Ectodermal cell (in vitro differentiated cells): ENCODE results near the gene PIN4. TPM values are rescaled to one million over a fixed set of nuclear protein-coding genes. Genes with fewer than 3 reads are reported as not detected.
A peak's percentile ranks its signal among the peaks of the same experiment; 100 is the strongest.

ENCODE experiments used
- H3K27ac ChIP-seq: 2 replicates; pipeline ENCODE4 v1.7.0; 2013; ENCODE audit warnings: mild to moderate bottlenecking, low read depth, low read length; ENCODE audit not compliant: insufficient read depth, poor library complexity, severe bottlenecking
- H3K27me3 ChIP-seq: 2 replicates; pipeline ENCODE4 v1.7.0; 2013; ENCODE audit warnings: mild to moderate bottlenecking, low read length; ENCODE audit not compliant: insufficient read depth, control insufficient read depth, poor library complexity, severe bottlenecking
- H3K36me3 ChIP-seq: one replicate; pipeline ENCODE4 v1.7.0; 2013; ENCODE audit warnings: low read length; ENCODE audit not compliant: control insufficient read depth, insufficient read depth
- H3K4me1 ChIP-seq: one replicate; pipeline ENCODE4 v1.7.0; 2013; ENCODE audit warnings: low read length; ENCODE audit not compliant: control insufficient read depth, insufficient read depth
- H3K4me3 ChIP-seq: 2 replicates; pipeline ENCODE4 v1.7.0; 2013; ENCODE audit warnings: low read depth, low read length, control low read depth; ENCODE audit not compliant: insufficient read depth
- H3K9me3 ChIP-seq: 2 replicates; pipeline ENCODE4 v1.7.0; 2013; ENCODE audit warnings: mild to moderate bottlenecking, low read length, moderate library complexity; ENCODE audit not compliant: control insufficient read depth
- WGBS, 2 experiments: methylation state at CpG; one replicate each; pipeline ENCODE4 v1.1.7; 2013; ENCODE audit warnings: missing lambda C conversion rate in 2 of 2; 5-methylcytosine and 5-hydroxymethylcytosine counted together
- polyA plus RNA-seq, 4 experiments: library from polyadenylated mRNA; stranded (reverse); fragments of 50-300 nt; gene quantifications; one replicate each; pipeline ENCODE4 v1.2.3, GENCODE V29; 2013

Gene PIN4
- polyA plus RNA-seq (2013, experiment 1 of 4): 30.9 TPM
- 30.6 TPM for polyA plus RNA-seq (2013, experiment 2 of 4)
- polyA plus RNA-seq (2013, experiment 3 of 4): 25.9 TPM
- 27.6 TPM for polyA plus RNA-seq (2013, experiment 4 of 4)

DNA sequence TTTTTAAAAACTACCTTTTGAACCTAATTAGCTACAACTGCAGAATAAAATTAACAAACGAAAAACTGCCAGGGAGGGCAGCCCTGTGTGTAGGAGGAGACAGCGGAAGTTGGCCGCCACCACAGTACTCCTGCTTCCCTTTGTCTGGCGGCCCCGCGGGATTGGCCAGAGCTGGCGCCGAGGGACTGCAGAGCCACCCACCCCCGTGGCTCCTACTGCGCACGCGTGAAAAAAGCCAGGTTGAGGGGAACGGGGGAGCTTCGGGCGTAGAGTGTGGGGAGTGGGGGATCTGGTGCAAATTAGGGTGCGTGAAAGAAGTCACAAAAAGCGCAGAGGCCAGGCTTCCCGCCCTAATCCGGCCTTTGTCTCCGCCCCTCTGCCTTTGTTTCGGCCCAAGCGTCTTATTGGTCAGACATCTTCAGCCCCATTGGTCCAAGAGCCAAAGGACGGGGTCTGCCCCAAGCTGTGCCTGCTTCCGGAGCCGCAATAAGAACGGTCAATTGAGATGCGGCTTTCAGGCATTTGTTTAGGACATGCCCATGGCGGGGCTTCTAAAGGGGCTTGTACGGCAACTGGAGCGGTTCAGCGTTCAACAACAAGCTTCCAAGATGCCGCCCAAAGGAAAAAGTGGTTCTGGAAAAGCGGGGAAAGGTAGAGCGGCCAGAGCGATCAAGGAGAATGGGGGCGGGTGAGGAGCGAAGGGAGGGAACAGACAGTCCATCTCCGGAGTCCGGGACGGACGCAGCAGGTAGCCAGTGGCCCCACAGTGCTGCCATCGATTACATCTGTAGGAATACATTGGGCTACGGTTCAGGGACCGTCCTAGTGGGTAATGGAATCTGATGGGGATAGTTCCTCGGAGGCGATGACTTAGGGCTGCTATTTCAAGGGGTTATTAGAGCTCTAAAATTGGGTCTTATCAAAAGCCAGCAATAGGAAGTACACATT is at the start of gene PIN4:
Gene PIN4, plus strand, starts transcription at position 580 of the 948 bp plus-strand sequence. Its CDS starts 29 bp downstream, at position 609.
- Histone ChIP-seq H3K36me3 (no peaks in the 10 kb centered on the region), H3K4me3 (peak within 1 kb of the TSS; percentile 69), H3K4me1 (no peaks in the 10 kb centered on the region), H3K9me3 (no peaks in the 10 kb centered on the region), H3K27me3 (no peaks in the 10 kb centered on the region), H3K27ac (peak within 1 kb of the TSS; percentile 96)
- 0% methylated on average over 45 to 46 of the region's 46 CpGs for WGBS, 2 experiments

DNA sequence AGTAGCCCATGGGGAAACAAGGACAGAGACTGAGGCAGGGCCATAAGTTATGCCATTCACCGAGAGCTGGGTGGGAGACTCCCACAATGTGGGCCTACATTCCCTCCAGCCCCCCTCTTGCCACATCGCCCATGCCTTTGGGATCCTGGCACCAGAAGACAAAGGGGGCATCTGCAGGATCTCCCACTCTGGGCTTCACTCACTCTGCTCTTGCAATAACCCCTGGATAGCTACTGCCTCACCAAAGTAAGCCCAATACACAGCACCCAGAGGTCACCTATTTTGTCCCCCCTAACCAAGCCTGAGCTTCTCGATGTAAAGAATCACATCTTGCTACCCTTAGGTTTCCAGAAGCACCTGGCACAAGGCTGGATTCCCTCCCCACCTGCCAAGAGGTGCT is 49.1 kb upstream of the PIN4 start:
- Histone ChIP-seq H3K4me1 (peaks cover 5% of the 10 kb centered on the region), H3K27me3 (peaks cover 29% of the 10 kb centered on the region), H3K9me3 (no peaks in the 10 kb centered on the region), H3K36me3 (no peaks in the 10 kb centered on the region), H3K27ac (no peak overlapping the region), H3K4me3 (no peak overlapping the region)
- WGBS, 2 experiments: 78 to 88% methylated on average over 3 of the region's 3 CpGs

- WGBS, 2 experiments: 90 to 95% methylated on average over 10 to 11 of the region's 11 CpGs
- Histone ChIP-seq H3K4me1 (peaks cover 5% of the 10 kb centered on the region), H3K27me3 (peaks cover 29% of the 10 kb centered on the region), H3K36me3 (no peaks in the 10 kb centered on the region), H3K4me3 (no peak overlapping the region), H3K9me3 (no peaks in the 10 kb centered on the region), H3K27ac (no peak overlapping the region)
Measured at GRCh38 chrX:72133851-72134546, 47.6 kb upstream of the PIN4 start.

- WGBS, 2 experiments: 95 to 98% methylated on average over 8 to 9 of the region's 9 CpGs
- Histone ChIP-seq H3K4me1 (no peaks in the 10 kb centered on the region), H3K27me3 (peaks cover 3% of the 10 kb centered on the region), H3K4me3 (no peak overlapping the region), H3K36me3 (no peaks in the 10 kb centered on the region), H3K9me3 (no peaks in the 10 kb centered on the region), H3K27ac (no peak overlapping the region)
Measured at GRCh38 chrX:72137846-72138495, 43.6 kb upstream of the PIN4 start.

- H3K27ac ChIP-seq: no peak overlapping the region
- H3K36me3 ChIP-seq: no peaks in the 10 kb centered on the region
- no peaks in the 10 kb centered on the region for H3K4me1 ChIP-seq
- no peaks in the 10 kb centered on the region for H3K9me3 ChIP-seq
- H3K27me3 ChIP-seq: no peaks in the 10 kb centered on the region
- 94 to 97% methylated on average over 8 of the region's 8 CpGs for WGBS, 2 experiments
- H3K4me3 ChIP-seq: no peak overlapping the region
Measured at GRCh38 chrX:72139538-72139937, 42.0 kb upstream of the PIN4 start.

DNA sequence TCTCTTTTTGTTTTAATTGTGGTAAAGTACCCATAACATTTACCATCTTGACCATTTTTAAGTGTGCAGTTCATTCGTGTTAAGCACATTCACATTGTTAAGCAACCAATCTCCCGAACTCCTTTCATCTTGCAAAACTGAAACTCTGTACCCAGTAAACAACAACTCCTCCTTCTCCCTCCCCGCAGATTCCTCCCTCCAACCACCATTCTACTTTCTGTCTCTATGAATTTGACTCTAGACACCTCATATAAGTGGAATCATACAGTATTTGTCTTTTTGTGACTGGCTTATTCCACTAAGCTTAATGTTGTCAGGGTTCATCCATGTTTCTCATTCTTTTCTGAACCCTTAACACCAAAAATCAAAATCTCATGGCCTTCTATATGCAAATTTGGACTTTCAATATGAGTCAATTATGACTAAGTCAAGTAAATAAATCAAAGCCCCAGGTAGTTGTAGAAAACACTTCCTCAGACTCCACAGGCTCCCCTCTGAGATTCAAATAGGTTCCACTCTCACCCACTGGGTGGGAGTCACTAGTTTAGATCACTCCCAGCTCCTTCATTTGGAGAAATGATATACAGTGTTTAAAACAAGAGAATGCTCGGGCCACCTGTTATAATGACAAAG is 40.1 kb upstream of the PIN4 start:
- H3K9me3 ChIP-seq: no peaks in the 10 kb centered on the region
- no peak overlapping the region for H3K27ac ChIP-seq
- 87 to 88% methylated on average over 4 of the region's 4 CpGs for WGBS, 2 experiments
- peaks cover 2% of the 10 kb centered on the region for H3K4me1 ChIP-seq
- no peaks in the 10 kb centered on the region for H3K36me3 ChIP-seq
- H3K4me3 ChIP-seq: no peak overlapping the region
- H3K27me3 ChIP-seq: no peaks in the 10 kb centered on the region

DNA sequence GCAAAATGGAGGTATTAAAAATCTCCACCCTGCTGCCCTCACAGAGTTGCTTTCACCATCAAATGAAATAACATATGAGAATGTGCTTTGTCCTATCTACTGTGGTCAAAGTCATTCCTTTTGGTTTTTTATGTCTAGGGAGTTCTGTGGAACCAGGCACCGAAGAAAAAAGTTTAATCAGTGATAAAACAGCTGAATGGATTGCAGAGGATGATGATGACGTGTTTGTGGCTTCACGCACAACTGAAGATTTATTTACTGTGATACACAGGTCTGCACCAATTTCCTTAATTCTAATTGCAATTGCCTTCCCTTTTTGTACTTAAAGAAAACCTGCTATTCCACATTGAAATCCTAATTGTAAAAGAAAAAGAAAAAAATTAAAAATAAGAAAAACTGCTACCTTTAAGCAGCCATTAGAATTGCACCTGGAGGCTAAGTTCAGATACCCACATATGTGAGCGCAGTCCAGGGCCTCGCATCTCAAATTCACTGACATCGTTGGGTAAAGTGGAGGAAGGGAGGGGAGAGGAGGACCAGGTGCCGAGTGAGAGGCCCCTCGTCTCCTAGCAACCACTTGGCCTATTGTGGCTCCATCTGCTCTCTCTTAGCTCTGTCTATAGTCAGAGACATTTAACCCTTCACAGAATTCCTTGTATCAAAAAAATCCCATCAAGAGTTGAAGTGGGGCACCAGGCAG is 39.3 kb upstream of the PIN4 start:
- Histone ChIP-seq H3K9me3 (no peaks in the 10 kb centered on the region), H3K4me3 (no peak overlapping the region), H3K27ac (no peak overlapping the region), H3K27me3 (no peaks in the 10 kb centered on the region), H3K36me3 (no peaks in the 10 kb centered on the region), H3K4me1 (peaks cover 2% of the 10 kb centered on the region)
- WGBS, 2 experiments: 59 to 85% methylated on average over 4 to 8 of the region's 8 CpGs

DNA sequence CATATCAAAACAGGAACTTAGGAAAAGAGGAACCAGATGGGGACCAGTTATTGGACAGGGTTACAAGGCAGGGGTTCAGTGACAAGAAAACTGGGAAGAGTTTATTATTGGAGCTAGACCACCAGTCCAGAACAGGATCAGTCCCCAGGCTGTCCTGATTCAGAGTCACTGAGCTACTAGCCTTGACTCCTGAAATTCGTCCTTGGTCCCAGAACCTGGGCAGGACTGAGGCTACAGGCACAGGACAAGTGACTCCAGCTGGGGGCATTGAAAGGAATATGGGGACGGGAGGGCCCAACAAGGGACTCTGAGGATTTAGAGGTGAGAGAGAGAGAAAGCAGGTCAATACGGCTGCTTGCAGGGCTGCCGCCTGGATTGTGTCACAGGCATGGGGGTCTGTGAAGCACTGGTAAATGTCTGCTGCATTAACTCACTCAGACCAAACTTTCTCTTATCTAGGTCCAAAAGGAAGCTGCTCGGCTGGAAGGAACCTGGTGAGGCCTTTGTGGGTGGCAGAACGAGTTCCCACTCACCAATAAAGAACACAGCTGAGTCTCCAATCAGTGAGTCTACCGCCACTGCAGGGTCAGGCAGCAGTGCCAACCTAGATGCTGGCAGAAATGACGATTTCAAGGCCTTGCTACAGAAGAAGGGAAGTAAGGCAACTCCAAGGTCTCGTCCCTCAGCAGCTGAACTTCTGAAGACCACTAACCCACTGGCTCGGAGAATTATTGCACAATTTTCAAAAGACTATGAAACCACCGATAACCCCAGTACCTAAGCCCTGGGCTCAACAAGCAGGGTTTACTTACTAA is 38.6 kb upstream of the PIN4 start:
- Histone ChIP-seq H3K36me3 (no peaks in the 10 kb centered on the region), H3K4me3 (no peak overlapping the region), H3K27ac (peak overlapping the region; percentile 50), H3K9me3 (no peaks in the 10 kb centered on the region), H3K27me3 (no peaks in the 10 kb centered on the region), H3K4me1 (peaks cover 2% of the 10 kb centered on the region)
- WGBS, 2 experiments: 88 to 89% methylated on average over 10 to 11 of the region's 11 CpGs

GRCh38 chrX:72143609-72143907 is 38.0 kb upstream of the PIN4 start:
- no peak overlapping the region for H3K4me3 ChIP-seq
- no peaks in the 10 kb centered on the region for H3K27me3 ChIP-seq
- H3K4me1 ChIP-seq: peaks cover 2% of the 10 kb centered on the region
- H3K36me3 ChIP-seq: no peaks in the 10 kb centered on the region
- no peaks in the 10 kb centered on the region for H3K9me3 ChIP-seq
- WGBS, 2 experiments: 86 to 100% methylated on average over 2 of the region's 2 CpGs
- H3K27ac ChIP-seq: no peak overlapping the region
